HepG2 (cell line): ENCODE data around the gene SLC1A2. TPM values are rescaled to one million over a fixed set of nuclear protein-coding genes. Genes with fewer than 3 reads are reported as not detected.

Experiments
- ATAC-seq: fragments of 200-7000 bp; cut with Tn5 transposase; 3 replicates; pipeline ENCODE4 v1.9.1; 2020; ENCODE audit warnings: mild to moderate bottlenecking, moderate library complexity
- BruUV-seq: library from RNA; stranded (reverse); fragments of 400-500 nt; replicated peaks from 2 replicates; lab custom pipeline; 2021; lab: Mats Ljungman, UMichigan
- CTCF ChIA-PET: fragments of 300-600 bp; formaldehyde crosslinking; extraction: SDS; loops from one replicate; lab custom pipeline; 2021; ENCODE audit warnings: low total read pairs, inconsistent platforms, low intra/inter-chr PET ratio; lab: Yijun Ruan, JAX
- POLR2A ChIA-PET: fragments of 350-600 bp; sonication (Branson Sonifier 250); formaldehyde crosslinking; loops from one replicate; lab custom pipeline; 2020; ENCODE audit warnings: antibody characterized with exemption, inconsistent platforms; lab: Yijun Ruan, JAX
- DNase-seq: peaks from one replicate; pipeline ENCODE4 v3.0.0-alpha.2; 2015; ENCODE audit warnings: low spot score
- FAIRE-seq: peaks from 3 replicates; lab custom pipeline; 2011; peaks lifted over from hg19 to GRCh38; lab: Jason Lieb, UNC
- H2AFZ ChIP-seq: one replicate; pipeline ENCODE4 v1.6.1; 2011; ENCODE audit warnings: low read length, inconsistent platforms
- H3K27ac ChIP-seq: fragments of 300-600 bp; 3 replicates; pipeline ENCODE4 v1.8.0; 2011; ENCODE audit warnings: mixed run types, mild to moderate bottlenecking, mixed read lengths, low read length, inconsistent platforms; ENCODE audit not compliant: insufficient read depth; ENCODE audit errors: extremely low read length
- H3K27me3 ChIP-seq, 2 experiments: fragments of 200-600 bp in 1 of 2; 2 replicates in 1 of 2; 3 replicates in 1 of 2; pipeline versions ENCODE4 v1.6.0 to v1.8.0; 2011; ENCODE audit warnings: low read length in 2 of 2, mild to moderate bottlenecking in 2 of 2, moderate library complexity in 2 of 2, inconsistent platforms in 1 of 2; ENCODE audit not compliant: insufficient read depth in 2 of 2, control insufficient read depth in 1 of 2
- H3K36me3 ChIP-seq, 2 experiments: fragments of 200-600 bp in 1 of 2; replicated peaks in 1 of 2; 2 replicates in 1 of 2; 3 replicates in 1 of 2; pipeline versions ENCODE4 v1.5.1 to v1.8.0; 2011; ENCODE audit warnings: low read length in 2 of 2, inconsistent platforms in 1 of 2; ENCODE audit not compliant: insufficient read depth in 2 of 2, control insufficient read depth in 1 of 2
- H3K4me1 ChIP-seq: 2 replicates; pipeline ENCODE4 v1.5.1; 2012; ENCODE audit warnings: low read length, inconsistent platforms; ENCODE audit not compliant: insufficient read depth
- H3K4me2 ChIP-seq: 2 replicates; pipeline ENCODE4 v1.6.0; 2011; ENCODE audit warnings: low read depth, low read length, inconsistent platforms
- H3K4me3 ChIP-seq, 3 experiments: fragments of 200-600 bp in 1 of 3; sonication (generic), shearing (Covaris generic) in 1 of 3; replicated peaks in 1 of 3; 2 replicates each; pipeline ENCODE4 v1.5.1; 2011 to 2016; ENCODE audit warnings: low read length in 3 of 3, inconsistent platforms in 2 of 3, low read depth in 2 of 3, mild to moderate bottlenecking in 2 of 3, control low read depth in 1 of 3, mixed read lengths in 1 of 3; ENCODE audit not compliant: insufficient read depth in 1 of 3
- H3K79me2 ChIP-seq: one replicate; pipeline ENCODE4 v1.6.1; 2011; ENCODE audit warnings: low read length, inconsistent platforms; ENCODE audit not compliant: insufficient read depth
- H3K9ac ChIP-seq: 2 replicates; pipeline ENCODE4 v1.6.0; 2011; ENCODE audit warnings: mild to moderate bottlenecking, low read depth, low read length, inconsistent platforms; ENCODE audit not compliant: insufficient read depth
- H3K9me3 ChIP-seq: 2 replicates; pipeline ENCODE4 v1.5.1; 2012; ENCODE audit warnings: mild to moderate bottlenecking, low read length
- H4K20me1 ChIP-seq: 2 replicates; pipeline ENCODE4 v1.6.0; 2011; ENCODE audit warnings: inconsistent platforms, mild to moderate bottlenecking, low read length, moderate library complexity; ENCODE audit not compliant: insufficient read depth
- CC2D1A ChIP-seq: sonication (generic); formaldehyde crosslinking; IDR thresholded peaks from 2 replicates; pipeline ENCODE4 v1.8.1; 2023; ENCODE audit warnings: mild to moderate bottlenecking, missing genetic modification reagents
- CREM ChIP-seq, 2 experiments: sonication (generic) in 1 of 2; formaldehyde crosslinking in 1 of 2; IDR thresholded peaks; 2 replicates each; pipeline versions ENCODE4 v1.4.0 to v1.6.1; 2016 to 2020; ENCODE audit warnings: antibody characterized with exemption in 1 of 2, mild to moderate bottlenecking in 1 of 2, missing genetic modification reagents in 1 of 2
- DMAP1 ChIP-seq: IDR thresholded peaks from 2 replicates; pipeline ENCODE4 v1.6.1; 2016
- GATAD1 ChIP-seq: IDR thresholded peaks from 2 replicates; pipeline ENCODE4 v1.6.1; 2016; ENCODE audit warnings: missing genetic modification reagents, missing compliant biosample characterization
- PLSCR1 ChIP-seq: sonication (generic); formaldehyde crosslinking; IDR thresholded peaks from 2 replicates; pipeline ENCODE4 v1.5.0; 2020; ENCODE audit warnings: missing genetic modification reagents, mild to moderate bottlenecking, borderline replicate concordance
- TEAD3 ChIP-seq: optimal IDR thresholded peaks from 2 replicates; pipeline ENCODE3; 2016; ENCODE audit warnings: borderline replicate concordance
- TFDP1 ChIP-seq: IDR thresholded peaks from 2 replicates; pipeline ENCODE4 v1.6.1; 2016; ENCODE audit warnings: missing compliant biosample characterization, missing genetic modification reagents, borderline replicate concordance
- ZNF263 ChIP-seq: sonication (generic); formaldehyde crosslinking; IDR thresholded peaks from 2 replicates; pipeline ENCODE4 v1.4.0; 2020; ENCODE audit warnings: missing genetic modification reagents
- ZNF570 ChIP-seq: sonication (generic); formaldehyde crosslinking; IDR thresholded peaks from 2 replicates; pipeline ENCODE4 v1.4.0; 2020; ENCODE audit warnings: mild to moderate bottlenecking, missing genetic modification reagents, borderline replicate concordance
- WGBS: methylation state at CpG from one replicate; pipeline ENCODE4 v1.1.6; 2017; ENCODE audit warnings: low lambda C conversion rate; 5-methylcytosine and 5-hydroxymethylcytosine counted together
- in situ Hi-C: cut with HindIII; loops from 2 replicates; pipeline ENCODE4 v1.10.0; 2017; ENCODE audit warnings: low pct_unique_long_range_greater_than_20kb; ENCODE audit not compliant: extremely low pct_ligation_motif_present
- intact Hi-C: fragments of 100-400 bp; cut with micrococcal nuclease; formaldehyde crosslinking; loops from one replicate; pipeline ENCODE4 v1.10.0; 2022; ENCODE audit not compliant: unreplicated experiment
- polyA plus RNA-seq, 8 experiments: library from polyadenylated mRNA; depleted of rRNA in 3 of 8; stranded (reverse) in 7 of 8; unstranded in 1 of 8; fragments of >200 nt; fragmentation: Illumina TruSeq in 4 of 8; extraction: Trizol in 4 of 8; gene quantifications; 2 replicates each; pipeline versions ENCODE4 v1.2.1 to v1.2.3, GENCODE V29; 2011 to 2016; ENCODE audit warnings: low read depth in 4 of 8, missing spikeins in 1 of 8, mixed read lengths in 1 of 8; ENCODE audit not compliant: insufficient read depth in 1 of 8
- total RNA-seq, 5 experiments: library from RNA; depleted of rRNA; stranded (reverse); fragments of >200 nt; fragmentation: Illumina TruSeq; extraction: Trizol; gene quantifications; 2 replicates each; pipeline ENCODE4 v1.2.3, GENCODE V29; 2016; ENCODE audit warnings: low read depth in 1 of 5

SLC1A2 gene
- total and polyA plus RNA-seq, 2 of the 13 experiments (the other 11 are each of a cell fraction or from before 2014, with no cell fraction given): 23.2 to 43.2 TPM

GRCh38 chr11:35426351-35426750, 7.0 kb upstream of the SLC1A2 start:
- CTCF ChIA-PET: no interaction called here
- BruUV-seq: no TSS peak
- H3K9ac ChIP-seq: no peak overlapping the region
- no peak for ATAC-seq
- H4K20me1 ChIP-seq: no peaks in the 10 kb centered on the region
- no peak overlapping the region for H3K27ac ChIP-seq
- no peak for DNase-seq
- H3K36me3 ChIP-seq: no peaks in the 10 kb centered on the region
- H3K4me3 ChIP-seq: no peak overlapping the region
- H3K4me2 ChIP-seq: no peak overlapping the region
- no peak for FAIRE-seq
- H3K79me2 ChIP-seq: no peaks in the 10 kb centered on the region
- H3K4me1 ChIP-seq: no peaks in the 10 kb centered on the region
- intact Hi-C loops: no loop called here
- 8% methylated on average over 1 of the region's 1 CpG for WGBS
- POLR2A ChIA-PET: no interaction called here
- no peak for TF ChIP-seq TEAD3 (CRISPR knock-in tag)
- peaks cover 0 to 21% of the 10 kb centered on the region in 2 experiments; a peak in 2 of 5 replicates for H3K27me3 ChIP-seq
- no peaks in the 10 kb centered on the region for H3K9me3 ChIP-seq
- no peak overlapping the region for H2AFZ ChIP-seq
- in situ Hi-C loops: no loop called here

- H3K36me3 ChIP-seq: no peaks in the 10 kb centered on the region
- 2% methylated on average over 4 of the region's 4 CpGs for WGBS
- DNase-seq: no peak
- no peak overlapping the region for H3K4me3 ChIP-seq
- H3K9ac ChIP-seq: no peak overlapping the region
- intact Hi-C loops: no loop called here
- H3K4me2 ChIP-seq: no peak overlapping the region
- no TSS peak for BruUV-seq
- H3K9me3 ChIP-seq: no peaks in the 10 kb centered on the region
- no peak overlapping the region for H2AFZ ChIP-seq
- no peaks in the 10 kb centered on the region for H4K20me1 ChIP-seq
- H3K4me1 ChIP-seq: no peaks in the 10 kb centered on the region
- FAIRE-seq: no peak
- ChIA-PET CTCF (no interaction called here), POLR2A (no interaction called here)
- in situ Hi-C loops: no loop called here
- H3K27ac ChIP-seq: no peak overlapping the region
- no peak for ATAC-seq
- peaks cover 0 to 26% of the 10 kb centered on the region in 2 experiments; a peak in 2 of 5 replicates for H3K27me3 ChIP-seq
- no peaks in the 10 kb centered on the region for H3K79me2 ChIP-seq
- TF ChIP-seq PLSCR1 (CRISPR knock-in tag) (no peak), CC2D1A (no peak), DMAP1 (CRISPR knock-in tag) (no peak), CREM (IDR thresholded peaks at IDR 0.05) (no peak), CREM (CRISPR knock-in tag; IDR thresholded peaks at IDR 0.05) (no peak), ZNF263 (CRISPR knock-in tag) (no peak), TFDP1 (CRISPR knock-in tag) (no peak), GATAD1 (CRISPR knock-in tag) (no peak), ZNF570 (no peak)
These were observed 6.3 kb upstream of the SLC1A2 start for GRCh38 chr11:35425603-35426212.
